SK-N-SH treated with all-trans-retinoic acid at 6 μM for 48 hours (cell line): ENCODE measurements around the gene FOXN3.

Experiments
- CSDC2 ChIP-seq: fragments of 250-450 bp; sonication (Bioruptor Pico); IDR thresholded peaks from 2 replicates; pipeline ENCODE4 v1.5.0; 2020; ENCODE audit warnings: mild to moderate bottlenecking, moderate library complexity
- ESRRG ChIP-seq: fragments of 250-450 bp; sonication (Bioruptor Pico); IDR thresholded peaks from 2 replicates; pipeline ENCODE4 v1.6.1; 2021; ENCODE audit warnings: mild to moderate bottlenecking
- GLIS3 ChIP-seq: fragments of 250-450 bp; sonication (Bioruptor Pico); IDR thresholded peaks from 2 replicates; pipeline ENCODE4 v1.5.0; 2020; ENCODE audit warnings: mild to moderate bottlenecking, moderate library complexity
- ISL1 ChIP-seq: fragments of 250-450 bp; sonication (Bioruptor Pico); IDR thresholded peaks from 2 replicates; pipeline ENCODE4 v2.1.2; 2022; ENCODE audit warnings: mild to moderate bottlenecking, moderate library complexity
- OSR1 ChIP-seq: fragments of 250-450 bp; sonication (Bioruptor Pico); IDR thresholded peaks from 2 replicates; pipeline ENCODE4 v1.8.0; 2022; ENCODE audit warnings: moderate library complexity, mild to moderate bottlenecking, inconsistent platforms
- PATZ1 ChIP-seq: fragments of 250-450 bp; sonication (Bioruptor Pico); IDR thresholded peaks from 2 replicates; pipeline ENCODE4 v1.8.0; 2020; ENCODE audit warnings: mild to moderate bottlenecking, moderate library complexity, borderline replicate concordance
- PPARA ChIP-seq: fragments of 250-450 bp; sonication (Bioruptor Pico); IDR thresholded peaks from 2 replicates; pipeline ENCODE4 v1.5.0; 2020; ENCODE audit warnings: mild to moderate bottlenecking, borderline replicate concordance
- RARB ChIP-seq: fragments of 250-450 bp; sonication (Bioruptor Pico); IDR thresholded peaks from 2 replicates; pipeline ENCODE4 v1.8.0; 2021; ENCODE audit warnings: mild to moderate bottlenecking, moderate library complexity
- SNAI2 ChIP-seq: fragments of 250-450 bp; sonication (Bioruptor Pico); IDR thresholded peaks from 2 replicates; pipeline ENCODE4 v1.5.0; 2020; ENCODE audit warnings: mild to moderate bottlenecking, moderate library complexity
- TOX ChIP-seq: fragments of 250-450 bp; sonication (Bioruptor Pico); IDR thresholded peaks from 2 replicates; pipeline ENCODE4 v1.8.0; 2021; ENCODE audit warnings: mild to moderate bottlenecking, moderate library complexity, borderline replicate concordance
- ZFP3 ChIP-seq: fragments of 250-450 bp; sonication (Bioruptor Pico); IDR thresholded peaks from 2 replicates; pipeline ENCODE4 v1.5.0; 2020; ENCODE audit warnings: mild to moderate bottlenecking, moderate library complexity
- ZFP30 ChIP-seq: fragments of 450-650 bp; formaldehyde crosslinking; IDR thresholded peaks from 2 replicates; pipeline ENCODE4 v1.5.0; 2022; ENCODE audit warnings: mild to moderate bottlenecking, moderate library complexity
- ZNF70 ChIP-seq: fragments of 450-650 bp; formaldehyde crosslinking; IDR thresholded peaks from 2 replicates; pipeline ENCODE4 v1.5.0; 2020; ENCODE audit warnings: mild to moderate bottlenecking, moderate library complexity
- ZNF8 ChIP-seq: fragments of 450-650 bp; formaldehyde crosslinking; IDR thresholded peaks from 2 replicates; pipeline ENCODE4 v1.5.0; 2020; ENCODE audit warnings: mild to moderate bottlenecking, moderate library complexity

GRCh38 chr14:89259951-89260609, 157.0 kb downstream of the FOXN3 start:
- TF ChIP-seq ESRRG (CRISPR knock-in tag) (no peak), PPARA (CRISPR knock-in tag) (no peak), CSDC2 (CRISPR knock-in tag) (no peak), OSR1 (CRISPR knock-in tag) (no peak), TOX (CRISPR knock-in tag) (no peak), GLIS3 (no peak), ZFP30 (CRISPR knock-in tag) (no peak), ZNF8 (CRISPR knock-in tag) (no peak), ZFP3 (no peak), RARB (CRISPR knock-in tag) (no peak), ZNF70 (CRISPR knock-in tag) (no peak), ISL1 (CRISPR knock-in tag) (no peak), SNAI2 (no peak), PATZ1 (CRISPR knock-in tag) (no peak)
